ENCODE measurements around the gene MYO15B.

- TF ChIP-seq, protein P1, sequence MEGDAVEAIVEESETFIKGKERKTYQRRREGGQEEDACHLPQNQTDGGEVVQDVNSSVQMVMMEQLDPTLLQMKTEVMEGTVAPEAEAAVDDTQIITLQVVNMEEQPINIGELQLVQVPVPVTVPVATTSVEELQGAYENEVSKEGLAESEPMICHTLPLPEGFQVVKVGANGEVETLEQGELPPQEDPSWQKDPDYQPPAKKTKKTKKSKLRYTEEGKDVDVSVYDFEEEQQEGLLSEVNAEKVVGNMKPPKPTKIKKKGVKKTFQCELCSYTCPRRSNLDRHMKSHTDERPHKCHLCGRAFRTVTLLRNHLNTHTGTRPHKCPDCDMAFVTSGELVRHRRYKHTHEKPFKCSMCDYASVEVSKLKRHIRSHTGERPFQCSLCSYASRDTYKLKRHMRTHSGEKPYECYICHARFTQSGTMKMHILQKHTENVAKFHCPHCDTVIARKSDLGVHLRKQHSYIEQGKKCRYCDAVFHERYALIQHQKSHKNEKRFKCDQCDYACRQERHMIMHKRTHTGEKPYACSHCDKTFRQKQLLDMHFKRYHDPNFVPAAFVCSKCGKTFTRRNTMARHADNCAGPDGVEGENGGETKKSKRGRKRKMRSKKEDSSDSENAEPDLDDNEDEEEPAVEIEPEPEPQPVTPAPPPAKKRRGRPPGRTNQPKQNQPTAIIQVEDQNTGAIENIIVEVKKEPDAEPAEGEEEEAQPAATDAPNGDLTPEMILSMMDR (conservative IDR thresholded peaks at IDR 0.05; ENCODE audit: low read length) = no peak
- no peak for TF ChIP-seq EZH2phosphoT487 (IDR thresholded peaks at IDR 0.05; ENCODE audit: borderline replicate concordance)
These were observed 2.7 kb downstream of the MYO15B start for GRCh38 chr17:75590314-75590761.
